ENCODE measurements around the gene DACT3.

Gene DACT3

DNA sequence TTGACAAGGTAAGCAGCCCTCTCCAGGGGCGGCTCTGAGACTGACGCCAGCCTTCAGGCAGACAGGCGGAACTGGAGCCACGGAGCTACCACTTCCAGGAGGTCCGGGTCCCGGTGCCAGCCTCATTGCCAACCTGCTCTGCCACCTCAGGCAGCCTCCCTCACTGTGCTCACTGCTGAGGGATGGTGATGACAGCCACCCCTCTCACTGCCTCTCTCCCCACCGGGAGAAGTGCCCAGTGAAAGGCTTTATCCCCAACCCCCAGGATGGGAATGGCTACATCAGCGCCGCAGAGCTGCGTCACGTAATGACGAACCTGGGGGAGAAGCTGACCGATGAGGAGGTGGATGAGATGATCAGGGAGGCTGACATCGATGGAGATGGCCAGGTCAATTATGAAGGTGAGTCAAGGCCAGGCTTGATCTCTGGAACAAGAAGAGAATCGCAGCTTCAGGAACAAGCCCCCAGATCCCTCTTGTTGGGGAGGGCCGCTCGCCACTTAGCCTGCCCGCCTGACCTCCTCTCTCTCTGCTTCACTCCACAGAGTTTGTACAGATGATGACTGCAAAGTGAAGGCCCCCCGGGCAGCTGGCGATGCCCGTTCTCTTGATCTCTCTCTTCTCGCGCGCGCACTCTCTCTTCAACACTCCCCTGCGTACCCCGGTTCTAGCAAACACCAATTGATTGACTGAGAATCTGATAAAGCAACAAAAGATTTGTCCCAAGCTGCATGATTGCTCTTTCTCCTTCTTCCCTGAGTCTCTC is 52.2 kb downstream of the DACT3 start:
- no peak for TF ChIP-seq CTCF (IDR thresholded peaks at IDR 0.05; ENCODE audit: low read depth, low read length, missing control alignments)
- no peak for DNase-seq (ENCODE audit: extremely low read depth, low read depth)
- H3K4me3 ChIP-seq (replicated peaks; ENCODE audit: low read depth, low read length): no peak overlapping the region

DNA sequence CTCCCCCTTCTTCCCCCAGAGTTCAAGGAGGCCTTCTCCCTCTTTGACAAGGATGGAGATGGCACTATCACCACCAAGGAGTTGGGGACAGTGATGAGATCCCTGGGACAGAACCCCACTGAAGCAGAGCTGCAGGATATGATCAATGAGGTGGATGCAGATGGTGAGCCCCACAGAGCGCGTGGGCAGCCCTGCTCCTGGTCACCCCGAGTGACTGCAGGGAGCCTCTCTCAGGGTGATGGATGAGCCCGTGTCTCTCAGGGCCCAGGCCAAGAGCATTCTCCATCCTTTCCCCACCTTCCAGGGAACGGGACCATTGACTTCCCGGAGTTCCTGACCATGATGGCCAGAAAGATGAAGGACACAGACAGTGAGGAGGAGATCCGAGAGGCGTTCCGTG is 52.8 kb downstream of the DACT3 start:
- DNase-seq (ENCODE audit: extremely low read depth, low read depth): no peak
- no peak for TF ChIP-seq CTCF (IDR thresholded peaks at IDR 0.05; ENCODE audit: low read depth, low read length, missing control alignments)
- H3K4me3 ChIP-seq (replicated peaks; ENCODE audit: low read depth, low read length): no peak overlapping the region

DNA sequence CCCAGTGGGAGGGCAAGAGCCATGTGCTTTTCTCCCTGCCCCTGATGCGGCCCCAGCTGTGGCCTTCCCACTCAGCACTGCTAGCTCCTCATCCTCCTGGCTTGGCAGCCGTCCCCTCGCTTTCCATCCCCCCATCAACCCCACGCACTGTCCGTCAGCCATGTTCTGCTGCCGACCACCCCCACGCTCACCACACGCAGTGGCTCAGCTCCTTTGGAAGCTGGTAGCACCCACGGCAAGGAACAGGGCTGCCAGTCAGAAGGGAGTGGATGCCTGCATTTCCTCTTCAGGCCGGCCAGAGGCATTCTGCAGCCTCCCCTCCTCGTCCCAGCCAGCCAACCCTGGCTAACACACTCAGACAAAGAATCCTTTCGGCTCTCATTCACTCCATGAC is 53.5 kb downstream of the DACT3 start:
- DNase-seq (ENCODE audit: extremely low read depth, low read depth): no peak
- no peak overlapping the region for H3K4me3 ChIP-seq (replicated peaks; ENCODE audit: low read depth, low read length)
- TF ChIP-seq CTCF (IDR thresholded peaks at IDR 0.05; ENCODE audit: low read depth, low read length, missing control alignments): no peak

DNA sequence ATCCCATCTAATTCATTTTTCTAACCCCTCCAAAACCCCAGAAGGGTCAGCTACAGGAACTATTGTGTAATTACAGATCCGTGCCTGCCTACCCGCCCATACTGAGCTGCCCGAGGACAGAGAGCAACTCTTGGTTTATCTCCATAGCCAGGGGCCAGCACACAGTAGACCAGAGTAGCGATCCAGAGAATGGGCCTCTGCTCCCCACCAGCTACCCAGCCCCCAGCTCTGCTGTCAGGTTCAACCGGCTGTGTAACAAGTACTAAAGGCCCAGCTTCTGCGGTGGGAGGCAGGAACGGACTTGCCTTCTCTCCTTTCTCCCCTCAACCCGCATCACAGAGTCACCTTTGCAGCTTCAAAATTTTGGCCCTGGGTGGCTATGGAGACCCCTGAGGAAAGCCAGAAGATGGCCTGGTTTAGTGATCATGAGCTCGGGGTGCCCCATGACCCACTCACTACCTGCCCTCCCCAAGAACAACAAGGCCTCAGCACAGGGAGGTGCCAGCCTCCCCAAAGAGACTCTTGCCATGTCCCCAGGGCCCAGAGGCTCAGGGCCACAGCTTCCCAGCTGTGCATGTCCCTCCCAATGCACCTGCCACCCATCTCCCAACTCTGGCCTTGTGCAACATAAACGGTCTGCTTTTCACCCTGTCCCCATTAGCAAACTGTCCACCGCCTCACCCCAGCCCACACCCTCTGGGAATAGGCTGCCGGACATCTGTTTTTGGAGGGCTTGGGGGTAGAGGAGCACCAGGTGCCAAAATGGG is 54.1 kb downstream of the DACT3 start:
- H3K4me3 ChIP-seq (replicated peaks; ENCODE audit: low read depth, low read length): no peak overlapping the region
- no peak for TF ChIP-seq CTCF (IDR thresholded peaks at IDR 0.05; ENCODE audit: low read depth, low read length, missing control alignments)
- DNase-seq (ENCODE audit: extremely low read depth, low read depth): no peak

- H3K4me3 ChIP-seq (replicated peaks; ENCODE audit: low read depth, low read length): no peak overlapping the region
- no peak for DNase-seq (ENCODE audit: extremely low read depth, low read depth)
- TF ChIP-seq CTCF (IDR thresholded peaks at IDR 0.05; ENCODE audit: low read depth, low read length, missing control alignments): no peak
These were observed 55.0 kb downstream of the DACT3 start for GRCh38 chr19:46606019-46606418.

DNA sequence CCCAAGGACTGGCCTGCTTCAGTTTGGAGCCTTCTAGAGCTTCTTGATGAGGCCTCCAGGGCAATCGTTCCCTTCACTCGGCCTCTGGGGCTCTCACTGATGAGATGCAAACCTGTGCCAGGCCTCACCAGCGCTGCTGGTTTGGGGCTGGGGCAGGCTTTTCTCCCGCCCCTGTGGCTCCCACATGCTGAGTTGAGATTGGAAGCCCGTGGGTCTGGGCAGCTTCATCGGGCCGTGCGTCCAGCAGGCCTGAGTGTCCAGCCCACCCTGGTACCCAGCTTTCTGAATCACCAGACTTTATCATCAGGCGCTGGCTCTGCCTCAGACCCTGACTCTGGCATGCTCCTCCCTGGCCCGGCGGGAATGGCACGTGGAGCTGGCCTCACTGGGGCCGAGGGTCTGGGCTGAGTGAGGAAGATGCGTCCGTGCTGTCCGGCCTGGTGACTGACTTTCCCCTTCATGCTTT is 55.6 kb downstream of the DACT3 start:
- no peak overlapping the region for H3K4me3 ChIP-seq (replicated peaks; ENCODE audit: low read depth, low read length)
- TF ChIP-seq CTCF (IDR thresholded peaks at IDR 0.05; ENCODE audit: low read depth, low read length, missing control alignments): no peak
- no peak for DNase-seq (ENCODE audit: extremely low read depth, low read depth)
